ENCODE results near the gene OR6P1.

The OR6P1 gene

GRCh38 chr1:158570480-158570879, at the start of gene OR6P1:
OR6P1 (minus strand) TSS chr1:158570580; CDS start chr1:158563604, 6,976 bp downstream.
- no peak for DNase-seq (ENCODE audit: low read depth)

- no peak for DNase-seq (ENCODE audit: low read depth)
Measured at GRCh38 chr1:158613764-158614163, 43.4 kb upstream of the OR6P1 start.

GRCh38 chr1:158611916-158612315, 41.5 kb upstream of the OR6P1 start:
- DNase-seq (ENCODE audit: low read depth) = no peak

- no peak for DNase-seq (ENCODE audit: low read depth)
Measured at GRCh38 chr1:158607296-158607695, 36.9 kb upstream of the OR6P1 start.

- no peak for DNase-seq (ENCODE audit: low read depth)
Measured at GRCh38 chr1:158604968-158605367, 34.6 kb upstream of the OR6P1 start, which contains the start of gene OR10Z1. OR10Z1 (plus strand) TSS chr1:158605268; CDS start chr1:158606439, 1,171 bp downstream.

- no peak for DNase-seq (ENCODE audit: low read depth)
Measured at GRCh38 chr1:158600735-158601134, 30.4 kb upstream of the OR6P1 start.

GRCh38 chr1:158586942-158587341, 16.6 kb upstream of the OR6P1 start:
- DNase-seq (ENCODE audit: low read depth) = no peak

GRCh38 chr1:158583962-158584361, 13.6 kb upstream of the OR6P1 start:
- no peak for DNase-seq (ENCODE audit: low read depth)

GRCh38 chr1:158579733-158580132, 9.4 kb upstream of the OR6P1 start, which contains the start of gene OR10X1:
OR10X1 (minus strand) TSS chr1:158579899; CDS start chr1:158579899, 0 bp downstream.
- DNase-seq (ENCODE audit: low read depth) = no peak

GRCh38 chr1:158577561-158577960, 7.2 kb upstream of the OR6P1 start:
- no peak for DNase-seq (ENCODE audit: low read depth)

GRCh38 chr1:158572226-158572625, 1.8 kb upstream of the OR6P1 start:
- no peak for DNase-seq (ENCODE audit: low read depth)

GRCh38 chr1:158564608-158565007, 5.8 kb downstream of the OR6P1 start:
- DNase-seq (ENCODE audit: low read depth) = no peak

- no peak for DNase-seq (ENCODE audit: low read depth)
Measured at GRCh38 chr1:158563853-158564252, 6.5 kb downstream of the OR6P1 start.

GRCh38 chr1:158559696-158560095, 10.7 kb downstream of the OR6P1 start:
- no peak for DNase-seq (ENCODE audit: low read depth)

GRCh38 chr1:158554352-158554751, 16.0 kb downstream of the OR6P1 start, which contains the start of gene OR6Y1:
OR6Y1 (minus strand) TSS chr1:158554405; CDS start chr1:158548105, 6,300 bp downstream.
- DNase-seq (ENCODE audit: low read depth) = no peak

- no peak for DNase-seq (ENCODE audit: low read depth)
Measured at GRCh38 chr1:158552296-158552695, 18.1 kb downstream of the OR6P1 start.

- no peak for DNase-seq (ENCODE audit: low read depth)
Measured at GRCh38 chr1:158547533-158547932, 22.8 kb downstream of the OR6P1 start.

GRCh38 chr1:158537609-158538008, 32.8 kb downstream of the OR6P1 start:
- no peak for DNase-seq (ENCODE audit: low read depth)

- DNase-seq (ENCODE audit: low read depth) = no peak
Measured at GRCh38 chr1:158534496-158534895, 35.9 kb downstream of the OR6P1 start.

- no peak for DNase-seq (ENCODE audit: low read depth)
Measured at GRCh38 chr1:158527190-158527815, 43.1 kb downstream of the OR6P1 start.

GRCh38 chr1:158521666-158522058, 48.7 kb downstream of the OR6P1 start:
- DNase-seq (ENCODE audit: low read depth) = no peak

GRCh38 chr1:158520955-158521665, 49.3 kb downstream of the OR6P1 start:
- no peak for DNase-seq (ENCODE audit: low read depth)

- DNase-seq (ENCODE audit: low read depth) = no peak
Measured at GRCh38 chr1:158520021-158520420, 50.4 kb downstream of the OR6P1 start.

Data from activated T-helper 9 cell treated with anti-CD3 and anti-CD28 coated beads, Interleukin-2, amount 50 U/mL, for 16 hours (primary cell).